22Rv1 (cell line): ENCODE measurements around the gene RPL39L.
"Not testable (repeated sequence)": the region's sequence is repeated elsewhere in the genome, so short reads cannot be mapped to it uniquely, and the experiment has no call there.

ENCODE experiments used
- H3K27ac ChIP-seq: fragments of 450-650 bp; 2 replicates; pipeline ENCODE4 v1.5.1; 2017
- CTCF ChIP-seq: fragments of 450-650 bp; IDR thresholded peaks from 2 replicates; pipeline ENCODE4 v1.5.1; 2017; ENCODE audit warnings: mild to moderate bottlenecking
- ZFX ChIP-seq: fragments of 450-650 bp; IDR thresholded peaks from 2 replicates; pipeline ENCODE4 v1.6.1; 2017; ENCODE audit warnings: antibody characterized with exemption, borderline replicate concordance

The RPL39L gene

GRCh38 chr3:187183210-187183862 is 44.0 kb upstream of the RPL39L start:
- H3K27ac ChIP-seq = no peak overlapping the region
- no peak for TF ChIP-seq ZFX
- TF ChIP-seq CTCF = no peak

DNA sequence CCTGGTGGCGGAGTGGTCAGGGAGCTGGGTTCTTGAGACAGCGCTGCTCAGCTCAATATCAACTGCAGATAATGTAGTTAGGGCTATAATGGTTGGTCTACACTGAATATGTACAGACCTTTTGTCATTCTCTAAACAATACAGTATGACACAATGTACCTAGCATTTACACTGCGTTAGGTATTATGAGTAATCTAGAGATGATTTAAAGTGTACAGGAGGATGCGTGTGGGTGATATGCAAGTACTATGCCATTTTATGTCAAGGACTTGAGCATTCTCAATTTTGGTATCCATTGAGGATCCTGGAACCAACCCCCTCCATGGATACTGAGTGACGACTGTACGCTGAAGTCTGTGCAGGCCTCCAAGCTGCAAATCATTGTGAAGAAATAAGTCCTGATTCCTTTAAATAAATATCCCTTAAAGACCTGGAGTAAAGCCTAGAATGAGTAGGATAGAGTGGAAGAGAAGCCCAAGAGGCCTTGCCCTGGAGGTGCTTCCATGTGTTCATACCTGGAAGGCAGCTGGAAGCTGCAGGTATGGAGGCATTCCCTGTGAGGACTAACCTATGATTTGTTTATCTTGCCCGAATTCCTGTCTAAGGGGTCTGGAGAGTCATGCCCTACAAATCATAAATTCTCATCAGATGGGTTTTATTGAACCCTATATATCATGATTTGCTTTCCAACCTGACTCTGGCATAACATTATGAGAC is 42.3 kb upstream of the RPL39L start:
- no peak overlapping the region for H3K27ac ChIP-seq
- TF ChIP-seq CTCF (no peak), ZFX (no peak)

GRCh38 chr3:187172929-187173328 is 33.6 kb upstream of the RPL39L start:
- TF ChIP-seq ZFX (no peak), CTCF (no peak)
- no peak overlapping the region for H3K27ac ChIP-seq

GRCh38 chr3:187170911-187171310 is 31.6 kb upstream of the RPL39L start:
- not testable (repeated sequence) for H3K27ac ChIP-seq

GRCh38 chr3:187169231-187169960 is 30.1 kb upstream of the RPL39L start:
- H3K27ac ChIP-seq = no peak overlapping the region

GRCh38 chr3:187167777-187168176 is 28.5 kb upstream of the RPL39L start:
- H3K27ac ChIP-seq = no peak overlapping the region
- TF ChIP-seq ZFX = no peak
- no peak for TF ChIP-seq CTCF

More at GRCh38 chr3:187169231-187169960, 30.1 kb upstream of the RPL39L start:
- TF ChIP-seq CTCF (no peak), ZFX (no peak)

DNA sequence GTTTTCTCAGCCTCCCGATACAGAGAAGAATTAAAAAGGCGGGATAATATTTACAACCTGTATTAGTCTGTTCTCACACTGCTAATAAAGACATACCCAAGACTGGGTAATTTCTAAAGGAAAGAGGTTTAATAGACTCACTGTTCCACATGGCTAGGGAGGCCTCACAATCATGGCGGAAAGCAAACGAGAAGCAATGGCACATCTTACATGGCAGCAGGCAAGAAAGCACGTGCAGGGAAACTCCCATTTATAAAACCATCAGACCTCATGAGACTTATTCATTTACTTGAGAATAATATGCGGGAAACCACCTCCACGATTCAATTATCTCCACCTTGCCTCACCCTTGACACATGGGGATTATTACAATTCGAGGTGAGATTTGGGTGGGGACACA is 27.5 kb upstream of the RPL39L start:
- H3K27ac ChIP-seq = no peak overlapping the region
- no peak for TF ChIP-seq ZFX
- TF ChIP-seq CTCF = no peak
